HepG2 (cell line): ENCODE measurements around the gene NDUFS7. TPM values are rescaled to one million over a fixed set of nuclear protein-coding genes. Genes with fewer than 3 reads are reported as not detected.

Experiments
- AGO2 ChIP-seq: fragments of 200-400 bp; formaldehyde crosslinking; optimal IDR thresholded peaks from 2 replicates; pipeline ENCODE3; 2017; ENCODE audit warnings: mild to moderate bottlenecking, low read depth, low read length, moderate library complexity
- ATF3 ChIP-seq: sonication (generic); formaldehyde crosslinking; IDR thresholded peaks from 2 replicates; pipeline ENCODE4 v1.4.0; 2020; ENCODE audit warnings: missing genetic modification reagents
- CCAR2 ChIP-seq: fragments of 200-400 bp; formaldehyde crosslinking; optimal IDR thresholded peaks from 2 replicates; pipeline ENCODE3; 2018; ENCODE audit warnings: low read depth, mild to moderate bottlenecking, low read length, moderate library complexity
- CENPT ChIP-seq: sonication (generic); formaldehyde crosslinking; IDR thresholded peaks from 2 replicates; pipeline ENCODE4 v1.8.0; 2022; ENCODE audit warnings: low read depth, mild to moderate bottlenecking, moderate library complexity, missing genetic modification reagents
- CHD2 ChIP-seq: IDR thresholded peaks from 2 replicates; pipeline ENCODE4 v1.6.1; 2011; ENCODE audit warnings: low read depth, low read length, improper control_type of control experiment
- EED ChIP-seq: sonication (generic); formaldehyde crosslinking; IDR thresholded peaks from 2 replicates; pipeline ENCODE4 v1.5.0; 2020; ENCODE audit warnings: mild to moderate bottlenecking, missing genetic modification reagents
- FOXM1 ChIP-seq: sonication (generic); formaldehyde crosslinking; IDR thresholded peaks from 2 replicates; pipeline ENCODE4 v1.5.0; 2020; ENCODE audit warnings: missing genetic modification reagents
- GATAD1 ChIP-seq: IDR thresholded peaks from 2 replicates; pipeline ENCODE4 v1.6.1; 2016; ENCODE audit warnings: missing genetic modification reagents, missing compliant biosample characterization
- HOXA9 ChIP-seq: sonication (generic); formaldehyde crosslinking; IDR thresholded peaks from 2 replicates; pipeline ENCODE4 v1.8.1; 2022; ENCODE audit warnings: missing genetic modification reagents, mild to moderate bottlenecking, moderate library complexity, borderline replicate concordance
- IKZF1 ChIP-seq: fragments of 450-650 bp; IDR thresholded peaks from 2 replicates; pipeline ENCODE4 v1.7.1; 2016
- JDP2 ChIP-seq: sonication (generic); formaldehyde crosslinking; IDR thresholded peaks from 2 replicates; pipeline ENCODE4 v1.8.1; 2022; ENCODE audit warnings: missing genetic modification reagents, borderline replicate concordance
- NR0B2 ChIP-seq: sonication (generic); formaldehyde crosslinking; IDR thresholded peaks from 2 replicates; pipeline ENCODE4 v1.4.0; 2020; ENCODE audit warnings: mild to moderate bottlenecking, missing genetic modification reagents
- PHF20 ChIP-seq: sonication (generic); formaldehyde crosslinking; IDR thresholded peaks from 2 replicates; pipeline ENCODE4 v1.5.0; 2020; ENCODE audit warnings: mild to moderate bottlenecking, missing genetic modification reagents
- RBM39 ChIP-seq: fragments of 200-400 bp; formaldehyde crosslinking; IDR thresholded peaks from one replicate; pipeline ENCODE4 v1.6.1; 2018; ENCODE audit warnings: antibody characterized with exemption, mild to moderate bottlenecking, low read depth, low read length; ENCODE audit not compliant: poor library complexity, severe bottlenecking
- RXRB ChIP-seq: IDR thresholded peaks from 2 replicates; pipeline ENCODE4 v1.6.1; 2016; ENCODE audit warnings: borderline replicate concordance, missing genetic modification reagents, missing compliant biosample characterization
- SNRNP70 ChIP-seq: fragments of 200-400 bp; formaldehyde crosslinking; IDR thresholded peaks from 2 replicates; pipeline ENCODE4 v1.6.1; 2017; ENCODE audit warnings: mild to moderate bottlenecking, low read depth, low read length, moderate library complexity
- SRSF9 ChIP-seq: fragments of 200-400 bp; formaldehyde crosslinking; IDR thresholded peaks from 2 replicates; pipeline ENCODE4 v1.6.1; 2018; ENCODE audit warnings: borderline replicate concordance, mild to moderate bottlenecking, low read depth, low read length; ENCODE audit not compliant: insufficient read depth, poor library complexity, severe bottlenecking
- TBL1XR1 ChIP-seq: fragments of 150-350 bp; IDR thresholded peaks from 2 replicates; pipeline ENCODE4 v1.6.1; 2014; ENCODE audit warnings: borderline replicate concordance, low read length; ENCODE audit not compliant: partially characterized antibody
- ZBTB34 ChIP-seq: sonication (generic); formaldehyde crosslinking; IDR thresholded peaks from 2 replicates; pipeline ENCODE4 v1.8.0; 2022; ENCODE audit warnings: mild to moderate bottlenecking, missing genetic modification reagents
- ZIK1 ChIP-seq: sonication (generic); formaldehyde crosslinking; IDR thresholded peaks from 2 replicates; pipeline ENCODE4 v1.5.0; 2020; ENCODE audit warnings: mild to moderate bottlenecking, low read depth, missing genetic modification reagents, borderline replicate concordance
- ZMYM4 ChIP-seq: sonication (generic); formaldehyde crosslinking; IDR thresholded peaks from 2 replicates; pipeline ENCODE4 v1.8.1; 2023; ENCODE audit warnings: mild to moderate bottlenecking, missing genetic modification reagents
- ZNF143 ChIP-seq: sonication (generic); formaldehyde crosslinking; IDR thresholded peaks from 2 replicates; pipeline ENCODE4 v1.4.0; 2020; ENCODE audit warnings: missing genetic modification reagents
- ZNF180 ChIP-seq: sonication (generic); formaldehyde crosslinking; IDR thresholded peaks from 2 replicates; pipeline ENCODE4 v1.4.0; 2020; ENCODE audit warnings: low read depth, missing genetic modification reagents, borderline replicate concordance
- ZNF235 ChIP-seq: sonication (generic); formaldehyde crosslinking; IDR thresholded peaks from 2 replicates; pipeline ENCODE4 v1.8.1; 2023; ENCODE audit warnings: mild to moderate bottlenecking, missing genetic modification reagents, borderline replicate concordance
- ZNF674 ChIP-seq: sonication (generic); formaldehyde crosslinking; IDR thresholded peaks from 2 replicates; pipeline ENCODE4 v1.5.0; 2020; ENCODE audit warnings: low read depth, mild to moderate bottlenecking, missing genetic modification reagents
- ZSCAN20 ChIP-seq: sonication (generic); formaldehyde crosslinking; IDR thresholded peaks from 2 replicates; pipeline ENCODE4 v1.4.0; 2020; ENCODE audit warnings: missing genetic modification reagents, mild to moderate bottlenecking, borderline replicate concordance
- polyA plus RNA-seq, 8 experiments: library from polyadenylated mRNA; depleted of rRNA in 3 of 8; stranded (reverse) in 7 of 8; unstranded in 1 of 8; fragments of >200 nt; fragmentation: Illumina TruSeq in 4 of 8; extraction: Trizol in 4 of 8; gene quantifications; 2 replicates each; pipeline versions ENCODE4 v1.2.1 to v1.2.3, GENCODE V29; 2011 to 2016; ENCODE audit warnings: low read depth in 4 of 8, missing spikeins in 1 of 8, mixed read lengths in 1 of 8; ENCODE audit not compliant: insufficient read depth in 1 of 8
- total RNA-seq, 5 experiments: library from RNA; depleted of rRNA; stranded (reverse); fragments of >200 nt; fragmentation: Illumina TruSeq; extraction: Trizol; gene quantifications; 2 replicates each; pipeline ENCODE4 v1.2.3, GENCODE V29; 2016; ENCODE audit warnings: low read depth in 1 of 5
- TF ChIP-seq, protein P1 (sequence below): sonication (generic); formaldehyde crosslinking; IDR thresholded peaks from 2 replicates; pipeline ENCODE4 v1.4.0; 2020; ENCODE audit warnings: missing genetic modification reagents, borderline replicate concordance

Gene NDUFS7
- total and polyA plus RNA-seq, 2 of the 13 experiments (the other 11 are each of a cell fraction or from before 2014, with no cell fraction given) = 34.3 to 66.9 TPM

DNA sequence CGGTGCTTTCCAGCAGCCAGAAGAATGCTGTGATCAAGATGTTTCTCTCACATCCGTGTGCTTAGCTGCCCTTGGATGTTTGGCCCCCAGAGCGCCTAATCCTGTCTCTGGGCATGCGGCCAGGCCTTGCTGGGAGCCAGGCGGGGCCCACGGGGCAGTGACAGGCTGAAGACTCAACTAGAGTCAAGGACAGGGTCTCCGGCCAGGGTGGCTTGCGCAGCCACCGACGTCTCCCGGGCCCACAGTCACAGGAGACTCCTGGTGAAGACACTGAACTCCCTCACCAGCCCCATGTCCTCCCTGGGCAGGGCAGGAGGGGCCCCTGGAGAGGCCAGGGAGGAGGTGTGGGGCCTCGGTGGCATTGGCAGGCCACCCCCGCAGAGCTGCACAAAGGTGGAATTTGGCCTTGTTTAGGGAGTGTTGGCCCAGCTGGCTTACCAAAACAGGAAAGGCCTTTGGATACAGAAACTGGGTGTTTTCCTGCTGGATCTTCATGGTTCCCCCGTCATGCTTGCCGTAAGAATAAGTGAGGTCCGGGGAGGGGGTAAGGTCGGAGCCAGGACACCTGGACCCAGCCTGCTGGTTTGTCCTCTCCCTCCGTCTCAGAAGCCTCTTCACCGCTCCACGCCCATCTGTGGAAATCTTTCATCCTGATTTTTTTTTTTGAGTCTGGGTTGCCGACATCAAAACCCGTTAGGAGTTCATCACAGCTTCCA is 10.0 kb upstream of the NDUFS7 start (continued):
- peak; percentile 20 for TF ChIP-seq AGO2
- peak; percentile 31 for TF ChIP-seq RBM39
- TF ChIP-seq SRSF9 = no peak
- no peak for TF ChIP-seq ZNF674 (CRISPR knock-in tag)
- TF ChIP-seq SNRNP70 = no peak
- no peak for TF ChIP-seq JDP2 (CRISPR knock-in tag)
- no peak for TF ChIP-seq PHF20 (CRISPR knock-in tag)
- TF ChIP-seq TBL1XR1 = no peak
- 0 out of 2 replicates have a peak, but pooled peaks have one; percentile 22 for TF ChIP-seq ZMYM4 (CRISPR knock-in tag)
- no peak for TF ChIP-seq FOXM1 (CRISPR knock-in tag)
- no peak for TF ChIP-seq ZNF235 (CRISPR knock-in tag)
- no peak for TF ChIP-seq IKZF1
- TF ChIP-seq ZIK1 (CRISPR knock-in tag) = 0 out of 2 replicates have a peak, but pooled peaks have one; percentile 34
- TF ChIP-seq ATF3 = no peak; the same call in 1 of the 2 replicates
- TF ChIP-seq CCAR2 = no peak
- TF ChIP-seq ZBTB34 = 0 out of 2 replicates have a peak, but pooled peaks have one; percentile 30
- TF ChIP-seq, protein P1, sequence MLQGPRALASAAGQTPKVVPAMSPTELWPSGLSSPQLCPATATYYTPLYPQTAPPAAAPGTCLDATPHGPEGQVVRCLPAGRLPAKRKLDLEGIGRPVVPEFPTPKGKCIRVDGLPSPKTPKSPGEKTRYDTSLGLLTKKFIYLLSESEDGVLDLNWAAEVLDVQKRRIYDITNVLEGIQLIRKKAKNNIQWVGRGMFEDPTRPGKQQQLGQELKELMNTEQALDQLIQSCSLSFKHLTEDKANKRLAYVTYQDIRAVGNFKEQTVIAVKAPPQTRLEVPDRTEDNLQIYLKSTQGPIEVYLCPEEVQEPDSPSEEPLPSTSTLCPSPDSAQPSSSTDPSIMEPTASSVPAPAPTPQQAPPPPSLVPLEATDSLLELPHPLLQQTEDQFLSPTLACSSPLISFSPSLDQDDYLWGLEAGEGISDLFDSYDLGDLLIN (CRISPR knock-in tag) = peak; percentile 90; the same call in 1 of the 2 replicates
- peak; percentile 54; the same call in 1 of the 2 replicates for TF ChIP-seq ZNF143 (CRISPR knock-in tag)
- TF ChIP-seq RXRB = peak; percentile 82
- TF ChIP-seq CHD2 = no peak
- 0 out of 2 replicates have a peak, but pooled peaks have one; percentile 30 for TF ChIP-seq GATAD1 (CRISPR knock-in tag)
- 0 out of 2 replicates have a peak, but pooled peaks have one; percentile 7 for TF ChIP-seq NR0B2 (CRISPR knock-in tag)
- no peak for TF ChIP-seq CENPT (CRISPR knock-in tag)
- no peak for TF ChIP-seq HOXA9 (CRISPR knock-in tag)
- 0 out of 2 replicates have a peak, but pooled peaks have one; percentile 41 for TF ChIP-seq ZSCAN20 (CRISPR knock-in tag)
- TF ChIP-seq ZNF180 (CRISPR knock-in tag) = 0 out of 2 replicates have a peak, but pooled peaks have one; percentile 73
- TF ChIP-seq EED = no peak; the same call in 1 of the 2 replicates
